Activated CD8-positive, alpha-beta T cell treated with anti-CD3 and anti-CD28 coated beads for 36 hours (primary cell): ENCODE data around the gene CUL4A. TPM values are rescaled to one million over a fixed set of nuclear protein-coding genes. Genes with fewer than 3 reads are reported as not detected.

Source experiments
- ATAC-seq: fragments of 200-7000 bp; cut with Tn5 transposase; one replicate; pipeline ENCODE4 v1.10.0; 2021; ENCODE audit warnings: mild to moderate bottlenecking, moderate library complexity
- CTCF ChIA-PET: fragments of 350-600 bp; sonication (Branson Sonifier 250); formaldehyde crosslinking; loops from one replicate; lab custom pipeline; 2021; ENCODE audit warnings: antibody characterized with exemption; lab: Charles Lee
- POLR2A ChIA-PET: fragments of 350-600 bp; sonication (Branson Sonifier 250); formaldehyde crosslinking; loops from one replicate; lab custom pipeline; 2021; ENCODE audit warnings: antibody characterized with exemption; lab: Charles Lee
- DNase-seq: peaks from one replicate; pipeline ENCODE4 v3.0.0-alpha.2; 2020
- H3K27ac Mint-ChIP-seq: one replicate; pipeline ENCODE4 v1.8.0; 2021; ENCODE audit warnings: mild to moderate bottlenecking, mixed read lengths
- H3K27me3 Mint-ChIP-seq: one replicate; pipeline ENCODE4 v1.8.0; 2021; ENCODE audit warnings: mixed read lengths
- H3K36me3 Mint-ChIP-seq: one replicate; pipeline ENCODE4 v1.8.0; 2021; ENCODE audit warnings: low read depth, mixed read lengths
- H3K4me1 Mint-ChIP-seq: one replicate; pipeline ENCODE4 v1.8.0; 2021; ENCODE audit warnings: low read depth, mixed read lengths
- H3K4me3 Mint-ChIP-seq: one replicate; pipeline ENCODE4 v1.8.0; 2021; ENCODE audit warnings: mild to moderate bottlenecking, moderate library complexity, mixed read lengths
- H3K9me3 Mint-ChIP-seq: one replicate; pipeline ENCODE4 v1.8.0; 2021; ENCODE audit warnings: mixed read lengths
- intact Hi-C: fragments of 100-400 bp; cut with micrococcal nuclease; formaldehyde crosslinking; loops from one replicate; pipeline ENCODE4 v1.10.0; 2022
- microRNA-seq: library from miRNA; unstranded; fragments of <30 nt; microRNA quantifications from one replicate; pipeline ENCODE4 v1.2.0, GENCODE V29; 2022; ENCODE audit warnings: borderline microRNAs expressed, borderline replicate concordance
- total RNA-seq, 2 experiments: library from RNA; stranded (reverse); gene quantifications; one replicate each; pipeline ENCODE4 v1.2.3, GENCODE V29; 2021
- TF ChIP-seq, protein P1 (sequence below): fragments of 200-600 bp; IDR thresholded peaks from one replicate; pipeline ENCODE4 v1.8.0; 2022; ENCODE audit warnings: antibody characterized with exemption, mild to moderate bottlenecking

The CUL4A gene
- total RNA-seq, 2 experiments from 2014 or later, result 81.5 to 81.7 TPM

DNA sequence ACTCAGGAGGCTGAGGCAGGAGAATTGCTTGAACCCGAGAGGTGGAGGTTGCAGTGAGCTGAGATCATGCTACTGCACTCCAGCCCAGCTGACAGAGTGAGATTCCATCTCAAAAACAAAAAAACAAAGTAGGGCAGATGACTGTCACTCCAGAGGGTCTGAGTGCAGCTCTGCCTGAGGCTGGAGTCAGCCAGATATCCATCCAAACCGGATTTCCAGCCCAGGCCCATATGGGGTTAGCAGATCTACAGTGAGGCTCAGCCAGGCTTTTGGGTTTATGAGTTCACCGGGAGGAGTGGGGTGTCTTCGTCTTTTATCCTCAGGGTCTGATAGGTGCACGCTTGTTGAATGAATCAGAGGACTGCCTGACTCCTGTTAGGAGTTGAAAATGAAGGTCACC, 106.6 kb downstream of the CUL4A start:
- DNase-seq (no peak), ATAC-seq (no peak)
- ChIA-PET CTCF (interaction anchor here (0.8 kb wide), 1 partner anchor 57 kb away, joined by 3 read pairs; no protein-coding TSS in a partner anchor), POLR2A (interaction anchor here (1.7 kb wide), 1 partner anchor 19 kb away, joined by 4 read pairs; the partner anchor contains the start of gene LAMP1)
- Mint-ChIP-seq H3K27me3 (no peaks in the 10 kb centered on the region), H3K9me3 (no peaks in the 10 kb centered on the region), H3K27ac (no peak overlapping the region), H3K4me1 (no peaks in the 10 kb centered on the region), H3K36me3 (peaks cover 16% of the 10 kb centered on the region), H3K4me3 (no peak overlapping the region)
- TF ChIP-seq, protein P1, sequence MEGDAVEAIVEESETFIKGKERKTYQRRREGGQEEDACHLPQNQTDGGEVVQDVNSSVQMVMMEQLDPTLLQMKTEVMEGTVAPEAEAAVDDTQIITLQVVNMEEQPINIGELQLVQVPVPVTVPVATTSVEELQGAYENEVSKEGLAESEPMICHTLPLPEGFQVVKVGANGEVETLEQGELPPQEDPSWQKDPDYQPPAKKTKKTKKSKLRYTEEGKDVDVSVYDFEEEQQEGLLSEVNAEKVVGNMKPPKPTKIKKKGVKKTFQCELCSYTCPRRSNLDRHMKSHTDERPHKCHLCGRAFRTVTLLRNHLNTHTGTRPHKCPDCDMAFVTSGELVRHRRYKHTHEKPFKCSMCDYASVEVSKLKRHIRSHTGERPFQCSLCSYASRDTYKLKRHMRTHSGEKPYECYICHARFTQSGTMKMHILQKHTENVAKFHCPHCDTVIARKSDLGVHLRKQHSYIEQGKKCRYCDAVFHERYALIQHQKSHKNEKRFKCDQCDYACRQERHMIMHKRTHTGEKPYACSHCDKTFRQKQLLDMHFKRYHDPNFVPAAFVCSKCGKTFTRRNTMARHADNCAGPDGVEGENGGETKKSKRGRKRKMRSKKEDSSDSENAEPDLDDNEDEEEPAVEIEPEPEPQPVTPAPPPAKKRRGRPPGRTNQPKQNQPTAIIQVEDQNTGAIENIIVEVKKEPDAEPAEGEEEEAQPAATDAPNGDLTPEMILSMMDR, result no peak
- intact Hi-C loops, result no loop called here

Small RNAs within 50 kb of the gene (microRNA-seq; reads per million reads assigned to microRNA genes)
- gene MIR8075, result not detected

Other genes with a start within 250 kb of the CUL4A start
- 1 to 10 TPM; 7.6 to 8.9 TPM for gene MCF2L, start 240.4 kb upstream of the CUL4A start, total RNA-seq
- gene F7, start 103.8 kb upstream of the CUL4A start, total RNA-seq, result under 1 TPM; 0.20 to 0.45 TPM
- gene F10, start 86.8 kb upstream of the CUL4A start, total RNA-seq, result not detected
- gene PROZ, start 51.0 kb upstream of the CUL4A start, total RNA-seq, result not detected
- gene PCID2, start 944 bp upstream of the CUL4A start, total RNA-seq, result 10 to 100 TPM; 75.8 to 79.0 TPM
- gene LAMP1, start 87.6 kb downstream of the CUL4A start, total RNA-seq, result 10 to 100 TPM; 37.0 to 42.6 TPM
- gene GRTP1, start 154.5 kb downstream of the CUL4A start, total RNA-seq, result not detected
- under 1 TPM; 0.23 to 0.36 TPM for gene ADPRHL1, start 243.9 kb downstream of the CUL4A start, total RNA-seq